Measurements from ENCODE around the gene PPT1. TPM values are rescaled to one million over a fixed set of nuclear protein-coding genes. Genes with fewer than 3 reads are reported as not detected.
"Not testable (repeated sequence)": the region's sequence is repeated elsewhere in the genome, so short reads cannot be mapped to it uniquely, and the experiment has no call there.

PPT1 gene
- total RNA-seq, 2 donors from 2014 or later, result 81.8 to 84.1 TPM

- Mint-ChIP-seq H3K36me3 (peaks cover 27 to 58% of the 10 kb centered on the region in 2 donors), H3K27ac (peak overlapping the region; percentile 76 to 88), H3K9me3 (no peaks in the 10 kb centered on the region)
- DNase-seq (ENCODE audit: low spot score in 2 of 2) (no peak), ATAC-seq (no peak)
Observed at GRCh38 chr1:40045182-40045581, 51.9 kb downstream of the PPT1 start.

GRCh38 chr1:40044110-40044509 is 52.9 kb downstream of the PPT1 start:
- Mint-ChIP-seq H3K27ac (peak overlapping the region in 1 of 2 donors; percentile 15), H3K9me3 (no peaks in the 10 kb centered on the region), H3K36me3 (peaks cover 35 to 68% of the 10 kb centered on the region in 2 donors)
- ATAC-seq (no peak), DNase-seq (ENCODE audit: low spot score in 2 of 2) (no peak)

- no peaks in the 10 kb centered on the region for H3K9me3 Mint-ChIP-seq
- H3K36me3 Mint-ChIP-seq, result peaks cover 35 to 67% of the 10 kb centered on the region in 2 donors
- no peak for ATAC-seq
- DNase-seq (ENCODE audit: low spot score in 2 of 2), result no peak
- peak overlapping the region; percentile 98 for H3K27ac Mint-ChIP-seq
Observed at GRCh38 chr1:40042341-40042740, 54.7 kb downstream of the PPT1 start.

GRCh38 chr1:40041466-40041838 is 55.6 kb downstream of the PPT1 start:
- Mint-ChIP-seq H3K27ac (peak overlapping the region; percentile 98), H3K9me3 (no peaks in the 10 kb centered on the region), H3K36me3 (peaks cover 35 to 67% of the 10 kb centered on the region in 2 donors)
- DNase-seq (ENCODE audit: low spot score in 2 of 2), result no peak
- no peak for ATAC-seq

GRCh38 chr1:40040511-40041465 is 56.3 kb downstream of the PPT1 start, which contains the start of gene CAP1:
CAP1 (plus strand) TSS chr1:40040729; CDS start chr1:40059347, 18,618 bp downstream.
- Mint-ChIP-seq H3K9me3 (no peaks in the 10 kb centered on the region), H3K36me3 (peaks cover 35 to 67% of the 10 kb centered on the region in 2 donors), H3K27ac (peak within 1 kb of the TSS; percentile 98)
- peak; percentile 88 to 93 for ATAC-seq
- peak; percentile 100 for DNase-seq (ENCODE audit: low spot score in 2 of 2)

GRCh38 chr1:40039757-40040510 is 57.1 kb downstream of the PPT1 start:
- H3K36me3 Mint-ChIP-seq, result peaks cover 35 to 59% of the 10 kb centered on the region in 2 donors
- H3K9me3 Mint-ChIP-seq, result no peaks in the 10 kb centered on the region
- peak; percentile 62 to 74 for ATAC-seq

GRCh38 chr1:40039245-40039756 is 57.8 kb downstream of the PPT1 start:
- Mint-ChIP-seq H3K36me3 (peaks cover 35 to 55% of the 10 kb centered on the region in 2 donors), H3K9me3 (no peaks in the 10 kb centered on the region), H3K27ac (peak overlapping the region; percentile 98)
- no peak for DNase-seq (ENCODE audit: low spot score in 2 of 2)
- no peak for ATAC-seq

More at GRCh38 chr1:40039757-40040510, 57.1 kb downstream of the PPT1 start:
- peak; percentile 72 to 89 for DNase-seq (ENCODE audit: low spot score in 2 of 2)
- peak overlapping the region; percentile 98 for H3K27ac Mint-ChIP-seq

- DNase-seq (ENCODE audit: low spot score in 2 of 2), result no peak
- no peak for ATAC-seq
Observed at GRCh38 chr1:40038697-40039096, 58.4 kb downstream of the PPT1 start.

GRCh38 chr1:40037254-40037653 is 59.8 kb downstream of the PPT1 start:
- not testable (repeated sequence) for H3K27ac Mint-ChIP-seq; H3K9me3 Mint-ChIP-seq; DNase-seq (ENCODE audit: low spot score in 2 of 2); ATAC-seq
- H3K36me3 Mint-ChIP-seq, result peaks cover 27 to 41% of the 10 kb centered on the region in 2 donors

More at GRCh38 chr1:40038697-40039096, 58.4 kb downstream of the PPT1 start:
- peaks cover 35 to 50% of the 10 kb centered on the region in 2 donors for H3K36me3 Mint-ChIP-seq
- peak overlapping the region in 1 of 2 donors; percentile 98 for H3K27ac Mint-ChIP-seq
- H3K9me3 Mint-ChIP-seq, result no peaks in the 10 kb centered on the region

GRCh38 chr1:40036574-40036973 is 60.5 kb downstream of the PPT1 start:
- ATAC-seq (no peak), DNase-seq (ENCODE audit: low spot score in 2 of 2) (no peak)
- Mint-ChIP-seq H3K36me3 (peaks cover 22 to 34% of the 10 kb centered on the region in 2 donors), H3K27ac (no peak overlapping the region), H3K9me3 (no peaks in the 10 kb centered on the region)

- peaks cover 5 to 17% of the 10 kb centered on the region in 2 donors for H3K36me3 Mint-ChIP-seq
- peak overlapping the region in 1 of 2 donors; percentile 74 for H3K27ac Mint-ChIP-seq
- no peak for DNase-seq (ENCODE audit: low spot score in 2 of 2)
- no peaks in the 10 kb centered on the region for H3K9me3 Mint-ChIP-seq
- no peak for ATAC-seq
Observed at GRCh38 chr1:40034869-40035268, 62.2 kb downstream of the PPT1 start.

GRCh38 chr1:40032240-40032891 is 64.7 kb downstream of the PPT1 start:
- ATAC-seq, result peak; percentile 34 to 69
- H3K27ac Mint-ChIP-seq, result no peak overlapping the region
- no peaks in the 10 kb centered on the region for H3K36me3 Mint-ChIP-seq
- peak in 1 of 2 donors; percentile 35 for DNase-seq (ENCODE audit: low spot score in 2 of 2)
- no peaks in the 10 kb centered on the region for H3K9me3 Mint-ChIP-seq

GRCh38 chr1:40030528-40031135 is 66.4 kb downstream of the PPT1 start:
- Mint-ChIP-seq H3K9me3 (peaks cover 0 to 5% of the 10 kb centered on the region in 2 donors), H3K27ac (no peak overlapping the region), H3K36me3 (peaks cover 0 to 6% of the 10 kb centered on the region in 2 donors)
- DNase-seq (ENCODE audit: low spot score in 2 of 2) (no peak), ATAC-seq (no peak)

GRCh38 chr1:40029608-40030007 is 67.4 kb downstream of the PPT1 start:
- Mint-ChIP-seq H3K9me3 (peaks cover 0 to 5% of the 10 kb centered on the region in 2 donors), H3K36me3 (peaks cover 0 to 6% of the 10 kb centered on the region in 2 donors), H3K27ac (no peak overlapping the region)
- ATAC-seq (no peak), DNase-seq (ENCODE audit: low spot score in 2 of 2) (no peak)

GRCh38 chr1:40027647-40028046 is 69.4 kb downstream of the PPT1 start:
- no peak for DNase-seq (ENCODE audit: low spot score in 2 of 2)
- no peak for ATAC-seq
- Mint-ChIP-seq H3K36me3 (peaks cover 0 to 13% of the 10 kb centered on the region in 2 donors), H3K27ac (no peak overlapping the region), H3K9me3 (peaks cover 0 to 5% of the 10 kb centered on the region in 2 donors)

- DNase-seq (ENCODE audit: low spot score in 2 of 2), result no peak
- H3K9me3 Mint-ChIP-seq, result peaks cover 0 to 5% of the 10 kb centered on the region in 2 donors
- no peak overlapping the region for H3K27ac Mint-ChIP-seq
- ATAC-seq, result no peak
- peaks cover 0 to 13% of the 10 kb centered on the region in 2 donors for H3K36me3 Mint-ChIP-seq
Observed at GRCh38 chr1:40024671-40025070, 72.4 kb downstream of the PPT1 start.

All from activated naive CD4-positive, alpha-beta T cell treated with anti-CD3 and anti-CD28 coated beads, Interleukin-2, amount 50 U/mL, for 72 hours (primary cell).